ENCODE measurements around the gene CADM1. TPM values are rescaled to one million over a fixed set of nuclear protein-coding genes. Genes with fewer than 3 reads are reported as not detected.

The CADM1 gene
- total RNA-seq, 1 donor from 2014 or later = 51.1 TPM

DNA sequence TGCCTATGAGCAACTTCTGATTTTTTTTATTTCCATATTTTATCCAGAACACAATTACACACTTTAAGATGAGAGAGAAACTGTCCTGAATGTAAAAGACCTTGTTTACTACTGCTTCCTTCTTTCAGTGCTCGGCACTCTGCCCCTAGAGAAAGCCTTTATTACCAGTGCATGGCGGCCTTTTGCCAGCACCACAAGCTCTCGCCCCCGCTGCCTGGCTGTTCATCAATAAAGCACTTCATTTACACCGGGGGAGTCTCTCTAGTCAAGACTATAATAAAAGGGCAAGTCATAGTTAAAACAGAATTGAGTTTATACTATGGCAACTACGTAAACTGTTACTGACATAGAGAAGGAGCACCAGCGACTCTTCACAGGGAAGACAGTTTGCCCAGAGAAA is 259.5 kb downstream of the CADM1 start:
- TF ChIP-seq, protein P1, sequence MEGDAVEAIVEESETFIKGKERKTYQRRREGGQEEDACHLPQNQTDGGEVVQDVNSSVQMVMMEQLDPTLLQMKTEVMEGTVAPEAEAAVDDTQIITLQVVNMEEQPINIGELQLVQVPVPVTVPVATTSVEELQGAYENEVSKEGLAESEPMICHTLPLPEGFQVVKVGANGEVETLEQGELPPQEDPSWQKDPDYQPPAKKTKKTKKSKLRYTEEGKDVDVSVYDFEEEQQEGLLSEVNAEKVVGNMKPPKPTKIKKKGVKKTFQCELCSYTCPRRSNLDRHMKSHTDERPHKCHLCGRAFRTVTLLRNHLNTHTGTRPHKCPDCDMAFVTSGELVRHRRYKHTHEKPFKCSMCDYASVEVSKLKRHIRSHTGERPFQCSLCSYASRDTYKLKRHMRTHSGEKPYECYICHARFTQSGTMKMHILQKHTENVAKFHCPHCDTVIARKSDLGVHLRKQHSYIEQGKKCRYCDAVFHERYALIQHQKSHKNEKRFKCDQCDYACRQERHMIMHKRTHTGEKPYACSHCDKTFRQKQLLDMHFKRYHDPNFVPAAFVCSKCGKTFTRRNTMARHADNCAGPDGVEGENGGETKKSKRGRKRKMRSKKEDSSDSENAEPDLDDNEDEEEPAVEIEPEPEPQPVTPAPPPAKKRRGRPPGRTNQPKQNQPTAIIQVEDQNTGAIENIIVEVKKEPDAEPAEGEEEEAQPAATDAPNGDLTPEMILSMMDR (IDR thresholded peaks at IDR 0.05; ENCODE audit: borderline replicate concordance) = no peak
- peaks cover 10% of the 10 kb centered on the region for H3K4me1 ChIP-seq
- no peaks in the 10 kb centered on the region for H3K36me3 ChIP-seq
- no peaks in the 10 kb centered on the region for H3K9me3 ChIP-seq (replicated peaks)
- H3K4me3 ChIP-seq = no peak overlapping the region
- H3K27me3 ChIP-seq (ENCODE audit: low read depth) = no peaks in the 10 kb centered on the region
- intact Hi-C loops (cut with micrococcal nuclease) = no loop called here
- DNase-seq = no peak
- H3K27ac ChIP-seq (replicated peaks) = no peak overlapping the region

DNA sequence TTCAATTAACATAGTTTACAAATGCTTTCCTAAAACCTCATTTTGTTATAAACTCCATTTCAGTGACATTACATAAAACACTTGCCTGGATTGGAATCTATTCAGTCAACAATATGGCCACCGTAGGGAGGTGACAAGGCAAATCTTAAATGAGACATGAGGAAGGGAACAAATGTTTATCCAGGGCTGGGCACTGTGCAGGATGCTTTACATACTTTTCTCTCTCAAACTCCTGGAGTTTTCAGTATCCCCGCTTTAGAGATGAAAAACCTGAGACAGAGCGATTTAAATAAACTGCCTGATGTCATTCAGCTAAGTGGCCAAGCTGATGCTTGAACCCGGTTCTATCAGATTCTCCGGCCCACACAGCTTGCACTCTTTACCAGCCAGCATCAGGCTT is 259.9 kb downstream of the CADM1 start:
- Histone ChIP-seq H3K27ac (replicated peaks) (no peak overlapping the region), H3K36me3 (no peaks in the 10 kb centered on the region), H3K9me3 (replicated peaks) (no peaks in the 10 kb centered on the region), H3K4me1 (peaks cover 10% of the 10 kb centered on the region), H3K4me3 (no peak overlapping the region), H3K27me3 (ENCODE audit: low read depth) (no peaks in the 10 kb centered on the region)
- TF ChIP-seq, protein P1 (IDR thresholded peaks at IDR 0.05; ENCODE audit: borderline replicate concordance) = no peak
- DNase-seq = no peak
- intact Hi-C loops (cut with micrococcal nuclease) = no loop called here

DNA sequence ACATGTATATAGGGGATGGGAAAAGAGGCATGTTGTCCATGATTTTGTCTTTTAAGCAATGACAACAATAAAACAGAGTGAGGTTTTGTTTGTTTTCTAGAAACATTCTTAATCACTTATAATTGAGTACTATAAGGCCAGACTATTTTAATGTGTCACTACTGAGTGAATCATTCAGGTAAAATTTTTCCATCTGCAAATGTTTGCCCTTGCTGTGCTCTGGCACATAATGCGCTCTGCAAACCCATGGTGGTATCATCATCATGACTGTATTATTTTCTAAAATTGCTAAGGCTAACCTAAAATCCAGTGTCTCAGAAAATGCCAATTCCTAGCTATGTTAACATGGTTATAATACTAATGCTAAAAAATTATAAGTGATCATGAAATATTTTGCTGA is 261.2 kb downstream of the CADM1 start:
- TF ChIP-seq, protein P1 (IDR thresholded peaks at IDR 0.05; ENCODE audit: borderline replicate concordance) = no peak
- Histone ChIP-seq H3K36me3 (no peaks in the 10 kb centered on the region), H3K27me3 (ENCODE audit: low read depth) (no peaks in the 10 kb centered on the region), H3K4me3 (no peak overlapping the region), H3K4me1 (peaks cover 10% of the 10 kb centered on the region), H3K27ac (replicated peaks) (no peak overlapping the region), H3K9me3 (replicated peaks) (no peaks in the 10 kb centered on the region)
- intact Hi-C loops (cut with micrococcal nuclease) = no loop called here
- no peak for DNase-seq

DNA sequence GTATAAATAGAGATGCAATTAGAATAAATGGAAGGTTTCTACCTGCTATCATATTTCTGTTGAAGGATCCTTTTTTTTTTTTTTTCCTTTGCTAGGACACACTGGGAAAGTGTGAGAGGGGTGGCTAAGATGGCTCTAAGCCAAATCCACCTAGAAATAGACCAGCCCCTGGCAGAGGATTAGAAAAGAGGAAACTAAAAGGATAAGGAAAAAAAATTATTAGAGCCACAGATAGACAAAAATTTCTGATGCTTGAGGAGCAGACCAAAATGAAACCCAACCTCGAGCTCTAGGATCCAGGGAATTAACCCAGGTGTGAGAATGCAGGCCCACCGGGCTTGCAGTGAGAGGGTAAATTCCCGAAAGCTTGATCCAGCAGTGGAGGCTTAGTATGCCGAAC is 262.3 kb downstream of the CADM1 start:
- Histone ChIP-seq H3K4me1 (peaks cover 10% of the 10 kb centered on the region), H3K9me3 (replicated peaks) (no peaks in the 10 kb centered on the region), H3K27me3 (ENCODE audit: low read depth) (no peaks in the 10 kb centered on the region), H3K36me3 (no peaks in the 10 kb centered on the region), H3K27ac (replicated peaks) (no peak overlapping the region), H3K4me3 (no peak overlapping the region)
- intact Hi-C loops (cut with micrococcal nuclease) = no loop called here
- no peak for DNase-seq
- TF ChIP-seq, protein P1 (IDR thresholded peaks at IDR 0.05; ENCODE audit: borderline replicate concordance) = no peak

DNA sequence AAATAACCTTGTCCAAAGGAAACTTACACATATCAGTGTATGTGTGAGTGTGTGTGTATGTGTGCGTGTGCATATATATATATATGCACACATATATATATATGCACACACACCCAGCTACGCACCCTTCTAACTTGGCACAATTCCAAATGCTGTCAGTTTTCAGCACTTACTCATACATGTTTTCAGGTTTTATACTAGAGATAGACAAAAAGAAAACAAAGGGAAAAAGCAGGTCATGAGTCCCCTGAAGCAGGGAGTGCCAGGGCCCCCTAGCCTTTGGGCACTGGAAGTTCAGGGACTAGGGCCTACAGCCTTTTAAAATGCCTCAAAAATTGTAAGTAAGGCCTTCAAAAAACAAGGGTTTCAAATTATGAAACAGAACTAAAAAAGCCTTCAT is 265.4 kb downstream of the CADM1 start:
- TF ChIP-seq, protein P1 (IDR thresholded peaks at IDR 0.05; ENCODE audit: borderline replicate concordance) = no peak

DNA sequence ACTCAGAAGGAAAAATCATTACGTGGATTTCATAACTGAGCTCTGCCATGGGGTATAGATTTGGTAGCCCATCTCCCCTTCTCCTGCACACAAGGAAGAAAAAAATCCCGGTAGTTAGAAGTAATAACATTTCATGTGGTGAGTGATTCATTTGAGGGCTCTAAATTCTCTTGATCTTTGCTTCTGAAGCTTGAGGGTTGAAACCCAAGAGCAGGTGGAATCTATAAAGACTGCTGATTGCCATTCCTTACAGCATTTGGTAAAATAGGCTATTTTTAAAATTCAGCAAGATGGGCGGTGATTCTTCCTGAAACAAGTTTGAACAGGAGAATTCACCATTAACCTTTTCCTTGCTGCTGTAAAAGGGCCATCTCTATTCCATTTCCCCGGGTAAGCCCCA is 266.1 kb downstream of the CADM1 start:
- intact Hi-C loops (cut with micrococcal nuclease) = no loop called here
- Histone ChIP-seq H3K36me3 (no peaks in the 10 kb centered on the region), H3K4me3 (no peak overlapping the region), H3K27ac (replicated peaks) (no peak overlapping the region), H3K4me1 (no peaks in the 10 kb centered on the region), H3K27me3 (ENCODE audit: low read depth) (no peaks in the 10 kb centered on the region), H3K9me3 (replicated peaks) (no peaks in the 10 kb centered on the region)
- TF ChIP-seq, protein P1 (IDR thresholded peaks at IDR 0.05; ENCODE audit: borderline replicate concordance) = no peak
- DNase-seq = no peak

More for the DNA sequence above, 265.4 kb downstream of the CADM1 start:
- Histone ChIP-seq H3K9me3 (replicated peaks) (no peaks in the 10 kb centered on the region), H3K36me3 (no peaks in the 10 kb centered on the region), H3K27ac (replicated peaks) (no peak overlapping the region), H3K4me3 (no peak overlapping the region), H3K4me1 (no peaks in the 10 kb centered on the region), H3K27me3 (ENCODE audit: low read depth) (no peaks in the 10 kb centered on the region)
- intact Hi-C loops (cut with micrococcal nuclease) = no loop called here
- no peak for DNase-seq
